Activated naive CD4-positive, alpha-beta T cell treated with Interleukin-2 at 50 U/mL for 16 hours (primary cell): ENCODE data around the gene SLC46A1.

Experiments
- DNase-seq: peaks from one replicate; pipeline ENCODE4 v3.0.0-alpha.2; 2020

SLC46A1 gene

DNA sequence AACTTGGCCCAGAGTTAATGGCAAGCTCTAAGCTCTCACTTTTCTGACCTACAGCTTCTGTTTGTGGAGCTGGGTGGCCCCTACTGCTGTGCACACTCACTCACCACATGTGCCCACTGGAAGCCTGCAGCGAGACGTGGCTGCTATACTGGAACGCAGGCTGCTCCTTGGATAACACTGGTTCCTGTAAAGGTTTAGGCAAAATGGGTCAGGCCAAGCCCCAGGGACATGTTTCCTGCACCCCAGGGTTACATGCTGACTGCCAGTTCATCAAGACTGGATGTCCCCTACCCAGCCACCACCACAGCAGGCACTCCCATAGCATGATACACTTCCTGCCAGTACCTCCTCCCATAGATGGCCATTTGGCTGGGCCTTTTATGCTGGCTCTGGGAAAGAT lies 57.0 kb downstream of the SLC46A1 start:
- no peak for DNase-seq

DNA sequence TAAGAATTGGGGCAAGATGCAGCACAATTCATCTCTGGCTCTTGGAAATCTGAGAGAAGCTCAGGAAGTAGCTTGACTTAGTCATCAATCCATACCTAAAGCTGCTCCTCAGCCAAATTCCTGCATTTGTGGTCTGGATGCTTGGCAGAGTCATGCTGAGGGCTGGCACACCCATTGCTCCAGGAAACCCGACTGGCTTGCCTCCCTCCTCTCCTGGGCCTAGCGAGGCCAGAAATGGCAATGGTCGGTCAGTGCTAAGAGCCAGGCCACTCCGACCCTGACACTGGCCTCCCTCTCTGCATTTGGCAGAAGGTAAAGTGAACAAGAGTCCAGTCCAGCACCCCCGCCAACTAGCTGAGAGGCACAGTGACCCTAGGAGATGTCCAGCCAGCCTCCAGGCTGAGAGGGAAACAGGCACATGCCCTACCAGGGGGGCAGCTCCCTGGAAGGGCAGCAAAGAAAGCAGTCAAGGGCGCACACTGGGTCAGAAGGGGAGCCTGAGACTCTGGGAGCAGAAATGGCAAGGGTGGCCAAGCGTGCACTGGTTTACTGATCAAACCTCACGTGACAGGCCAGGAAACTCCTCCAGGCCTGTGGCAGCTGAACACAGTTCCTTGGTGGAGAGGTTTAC lies 58.6 kb downstream of the SLC46A1 start:
- no peak for DNase-seq

DNA sequence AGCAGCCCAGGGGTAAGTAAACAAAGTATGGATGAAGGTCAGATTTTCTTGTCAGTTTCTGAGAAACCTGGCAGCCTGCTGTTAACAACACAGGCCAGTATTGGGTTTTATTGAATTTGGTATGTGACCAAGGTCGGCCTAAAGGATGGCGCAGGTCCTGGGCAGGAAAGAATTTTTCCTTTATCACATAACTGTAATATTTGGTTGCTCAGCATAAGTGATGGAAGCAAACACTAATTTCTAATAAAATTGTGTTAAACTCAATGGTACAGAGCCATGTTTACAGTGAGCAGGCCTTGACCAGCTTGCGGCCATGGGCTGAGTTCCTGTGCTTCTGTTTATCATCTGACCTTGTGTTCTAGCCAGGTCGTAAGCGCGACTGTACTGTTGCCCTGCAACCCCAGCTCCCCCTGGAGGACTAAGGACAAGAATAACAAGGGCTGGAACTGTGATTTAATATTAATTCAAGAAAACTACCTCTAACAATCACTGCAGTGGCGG lies 59.2 kb downstream of the SLC46A1 start:
- DNase-seq = no peak

DNA sequence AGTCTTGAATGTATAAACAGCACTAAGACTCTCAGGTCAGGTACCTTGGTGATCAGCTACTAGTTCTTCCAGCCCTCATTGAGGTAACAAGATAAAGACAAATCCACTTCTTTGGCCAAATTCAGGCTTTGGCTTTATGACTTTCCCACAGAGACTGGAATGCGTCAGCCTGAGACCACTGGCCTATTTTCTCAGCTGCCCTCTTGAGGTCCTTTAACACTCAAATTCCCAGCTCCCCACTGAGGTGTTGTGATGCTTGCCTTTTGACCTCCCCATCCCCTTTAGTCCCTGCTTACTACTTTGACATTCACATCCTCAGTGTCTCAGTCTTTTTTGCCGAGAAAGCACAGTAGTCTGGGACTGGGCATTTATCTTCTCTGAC lies 59.8 kb downstream of the SLC46A1 start:
- no peak for DNase-seq

DNA sequence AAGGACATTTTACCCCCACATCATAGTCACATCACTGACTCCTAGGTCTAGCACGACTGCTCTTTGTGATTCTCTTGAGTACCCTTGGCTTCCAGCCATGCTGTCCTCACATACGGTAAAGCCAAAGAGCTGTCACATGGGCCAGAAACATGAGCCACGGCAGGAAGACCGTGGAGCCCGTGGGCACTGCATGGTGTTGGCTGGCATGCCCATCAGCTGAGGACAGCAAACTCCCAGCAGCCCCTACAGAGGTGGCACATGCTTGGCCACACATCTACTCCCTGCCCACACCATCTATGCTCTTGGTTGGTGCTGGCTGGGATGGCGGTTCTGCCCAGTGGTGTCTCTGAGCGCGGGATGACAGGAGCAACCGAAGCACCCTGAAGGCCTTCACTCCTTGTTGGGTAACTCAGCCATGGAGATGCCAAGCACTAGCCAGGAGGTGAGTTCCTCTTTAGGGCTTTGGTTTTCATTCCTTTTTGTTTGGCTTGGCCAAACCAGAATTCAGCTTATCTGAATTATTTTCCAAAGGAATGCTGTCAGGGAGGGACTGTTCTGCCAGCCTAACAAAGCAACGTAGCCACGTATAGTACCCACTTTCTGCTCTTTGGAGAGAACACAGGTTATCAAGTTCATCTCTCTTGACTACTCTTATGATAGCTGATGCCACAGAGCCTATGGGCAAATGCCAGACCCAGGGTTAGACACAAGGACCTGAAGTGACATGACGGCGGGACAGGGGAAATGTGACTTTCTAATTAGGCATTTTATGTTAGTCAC lies 60.4 kb downstream of the SLC46A1 start:
- DNase-seq = no peak
